ENCODE measurements around the gene CTH. TPM values are rescaled to one million over a fixed set of nuclear protein-coding genes. Genes with fewer than 3 reads are reported as not detected.
"Not testable (repeated sequence)": the region's sequence is repeated elsewhere in the genome, so short reads cannot be mapped to it uniquely, and the experiment has no call there.

CTH gene
- total RNA-seq: 13.3 and 13.7 TPM in 2 replicates

DNA sequence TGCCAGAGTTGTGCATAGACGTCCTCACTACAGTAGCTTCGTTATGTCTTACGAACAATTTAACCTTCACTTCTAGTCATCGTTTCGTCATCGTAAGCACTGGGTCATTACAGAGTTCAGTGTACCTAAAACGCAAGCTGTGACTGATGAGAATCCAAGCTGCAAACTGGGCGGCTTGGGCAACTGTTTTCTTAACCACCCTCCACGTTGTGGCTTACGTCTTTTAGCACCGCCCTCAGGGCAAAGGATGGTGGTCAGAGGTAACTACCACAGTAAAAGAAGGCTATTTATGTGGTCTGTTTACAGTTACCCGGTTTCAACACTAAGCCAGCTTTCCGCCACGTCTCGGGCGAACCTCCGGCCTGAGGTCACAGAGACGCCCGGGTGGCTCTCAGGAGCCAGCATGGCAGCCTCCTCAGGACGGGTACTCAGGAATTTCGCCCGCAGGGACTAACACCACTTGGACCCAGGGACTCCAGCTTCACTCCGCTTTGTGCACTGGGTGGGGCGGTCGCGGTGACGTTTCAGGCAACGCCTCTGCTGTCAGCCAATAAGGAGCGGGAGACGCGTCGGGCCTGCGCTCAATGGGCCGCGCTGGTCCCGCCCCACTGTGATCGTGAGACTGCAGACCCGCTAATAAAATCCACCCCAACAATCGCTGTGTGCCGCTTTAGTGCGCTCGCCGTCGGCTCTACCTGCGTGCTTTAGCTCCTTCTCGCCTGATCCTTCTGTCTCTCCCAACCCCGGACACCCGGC, at the start of gene CTH:
Gene CTH, plus strand, starts transcription at position 665 of the 756 bp plus-strand sequence. CDS start 148 bp downstream, outside the sequence.
- H3K36me3 Mint-ChIP-seq (ENCODE audit: low read depth): no peaks in the 10 kb centered on the region
- peak within 1 kb of the TSS; percentile 94 for H3K4me3 Mint-ChIP-seq
- DNase-seq (ENCODE audit: low spot score): peak; percentile 91
- peaks cover 8% of the 10 kb centered on the region for H3K27me3 Mint-ChIP-seq (ENCODE audit: insufficient read depth)
- H3K4me1 Mint-ChIP-seq (ENCODE audit: low read depth): peaks cover 33% of the 10 kb centered on the region
- intact Hi-C loops (cut with micrococcal nuclease): loop anchor here (1.0 to 5.0 kb wide), 8 partner anchors 28 to 671 kb away; partner anchors contain the start of genes ANKRD13C, LRRC40, SRSF11 and ZRANB2
- no peaks in the 10 kb centered on the region for H3K9me3 Mint-ChIP-seq
- H3K27ac Mint-ChIP-seq: peak within 1 kb of the TSS; percentile 89

DNA sequence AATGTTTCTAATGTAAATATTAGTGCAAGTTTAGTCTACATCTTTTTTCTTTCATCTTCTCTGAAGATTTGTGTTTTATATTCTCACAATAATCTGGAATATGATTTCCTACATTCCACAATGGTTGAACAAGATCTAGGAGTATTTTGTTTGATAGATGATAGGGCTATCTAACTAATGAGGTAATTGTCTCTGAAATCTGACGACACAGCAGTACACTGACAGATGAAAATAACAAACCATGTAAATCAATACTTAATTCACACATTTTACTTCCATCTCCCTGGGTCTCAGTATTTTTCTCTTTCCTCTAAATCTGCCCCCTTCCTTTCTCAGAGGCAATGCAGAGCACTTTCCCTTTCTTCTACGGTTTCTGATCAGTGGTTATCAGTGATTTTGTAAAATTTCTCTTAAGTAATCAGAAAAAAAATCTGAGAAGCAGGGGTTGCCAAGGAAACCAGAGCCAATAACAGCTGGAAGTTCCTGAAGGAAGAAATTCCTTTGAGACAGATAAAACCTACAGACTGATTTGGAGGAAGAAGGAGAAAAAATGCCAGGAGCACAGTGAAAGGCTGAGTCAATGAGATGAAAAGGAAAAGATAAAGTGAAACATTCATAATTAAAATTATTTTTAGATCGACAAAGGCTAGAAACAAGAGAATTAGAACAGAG, 49.2 kb upstream of the CTH start:
- H3K4me1 Mint-ChIP-seq (ENCODE audit: low read depth): peaks cover 10% of the 10 kb centered on the region
- no peaks in the 10 kb centered on the region for H3K27me3 Mint-ChIP-seq (ENCODE audit: insufficient read depth)
- no peak overlapping the region for H3K27ac Mint-ChIP-seq
- H3K36me3 Mint-ChIP-seq (ENCODE audit: low read depth): no peaks in the 10 kb centered on the region
- no peaks in the 10 kb centered on the region for H3K9me3 Mint-ChIP-seq
- DNase-seq (ENCODE audit: low spot score): no peak
- intact Hi-C loops (cut with micrococcal nuclease): no loop called here
- H3K4me3 Mint-ChIP-seq: no peak overlapping the region

DNA sequence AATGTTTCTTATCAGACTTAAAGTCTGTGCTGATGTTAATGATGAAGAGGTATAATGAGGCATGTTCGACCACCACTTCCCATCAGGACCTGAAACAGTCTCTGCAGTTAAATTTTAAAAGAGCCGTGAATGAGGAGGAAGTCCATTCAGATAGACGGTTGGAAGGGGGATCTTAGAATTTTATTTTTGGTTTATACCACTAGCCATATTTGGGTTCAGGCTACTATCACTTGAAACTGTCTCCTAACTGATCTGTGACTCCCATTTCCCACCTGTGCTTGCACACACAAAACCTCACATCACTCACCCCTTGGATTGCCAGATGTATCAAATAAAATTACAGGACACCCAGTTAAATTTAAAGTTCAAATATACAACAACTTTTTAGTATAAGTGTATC, 46.6 kb upstream of the CTH start:
- Mint-ChIP-seq H3K27me3 (ENCODE audit: insufficient read depth) (no peaks in the 10 kb centered on the region), H3K36me3 (ENCODE audit: low read depth) (no peaks in the 10 kb centered on the region), H3K4me1 (ENCODE audit: low read depth) (peaks cover 12% of the 10 kb centered on the region), H3K4me3 (no peak overlapping the region), H3K9me3 (no peaks in the 10 kb centered on the region), H3K27ac (no peak overlapping the region)
- intact Hi-C loops (cut with micrococcal nuclease): no loop called here
- DNase-seq (ENCODE audit: low spot score): no peak

DNA sequence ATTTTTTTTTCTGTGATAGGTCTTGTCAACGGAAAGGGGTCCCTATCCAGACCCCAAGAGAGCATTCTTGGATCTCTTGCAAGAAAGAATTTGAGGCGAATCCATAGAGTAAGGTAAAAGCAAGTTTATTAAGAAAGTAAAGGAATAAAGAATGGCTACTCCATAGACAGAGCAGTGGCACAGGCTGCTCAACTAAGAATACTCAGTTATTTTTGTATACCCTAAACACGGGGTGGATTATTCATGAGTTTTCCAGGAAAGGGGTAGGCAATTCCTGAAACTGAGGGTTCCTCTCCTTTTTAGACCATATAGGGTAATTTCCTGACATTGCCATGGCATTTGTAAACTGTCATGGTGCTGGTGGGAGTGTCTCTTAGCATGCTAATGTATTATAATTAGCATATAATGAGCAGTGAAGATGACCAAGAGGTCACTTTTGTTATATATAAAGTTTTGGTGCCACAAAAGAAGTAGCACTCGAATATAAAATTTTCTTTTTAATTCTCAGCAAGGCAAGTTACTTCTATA, 44.6 kb upstream of the CTH start:
- H3K36me3 Mint-ChIP-seq (ENCODE audit: low read depth); intact Hi-C loops (cut with micrococcal nuclease); H3K4me3 Mint-ChIP-seq; DNase-seq (ENCODE audit: low spot score); H3K9me3 Mint-ChIP-seq; H3K27me3 Mint-ChIP-seq (ENCODE audit: insufficient read depth); H3K27ac Mint-ChIP-seq: not testable (repeated sequence)
- peaks cover 12% of the 10 kb centered on the region for H3K4me1 Mint-ChIP-seq (ENCODE audit: low read depth)

DNA sequence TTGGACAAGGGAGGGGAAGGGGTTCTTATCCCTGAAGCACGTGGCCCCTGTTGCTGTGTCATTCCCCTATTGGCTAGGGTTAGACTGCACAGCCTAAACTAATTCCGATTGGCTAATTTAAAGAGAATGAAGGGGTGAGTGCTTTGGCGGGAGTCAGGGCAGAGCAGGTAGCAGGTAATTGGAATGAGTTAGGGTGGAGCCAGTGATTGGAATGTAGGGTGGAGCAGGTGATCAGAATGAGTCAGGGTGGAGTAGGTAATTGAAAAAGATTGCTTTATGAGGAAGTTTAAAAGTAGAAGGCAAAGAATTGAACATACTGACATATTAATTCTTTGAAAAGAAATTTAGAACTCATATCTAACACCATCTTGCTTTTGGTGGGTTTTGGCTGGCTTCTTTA, 44.1 kb upstream of the CTH start:
- DNase-seq (ENCODE audit: low spot score); H3K27me3 Mint-ChIP-seq (ENCODE audit: insufficient read depth); H3K36me3 Mint-ChIP-seq (ENCODE audit: low read depth); H3K4me3 Mint-ChIP-seq; intact Hi-C loops (cut with micrococcal nuclease); H3K27ac Mint-ChIP-seq; H3K9me3 Mint-ChIP-seq: not testable (repeated sequence)
- H3K4me1 Mint-ChIP-seq (ENCODE audit: low read depth): peaks cover 12% of the 10 kb centered on the region

DNA sequence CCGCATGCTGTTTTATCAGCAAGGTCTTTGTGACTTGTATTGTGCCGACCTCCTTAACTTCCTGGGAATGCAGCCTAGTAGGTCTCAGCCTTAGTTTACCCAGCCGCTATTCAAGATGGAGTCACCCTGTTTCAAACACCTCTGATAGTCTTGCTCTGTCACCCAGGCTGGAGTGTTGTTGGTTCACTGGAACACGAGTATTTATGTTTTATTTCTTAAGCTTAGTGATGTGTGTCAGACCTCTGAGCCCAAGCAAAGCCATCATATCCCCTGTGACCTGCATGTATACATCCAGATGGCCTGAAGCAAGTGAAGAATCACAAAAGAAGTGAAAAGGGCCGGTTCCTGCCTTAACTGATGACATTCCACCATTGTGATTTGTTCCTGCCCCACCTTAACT, 43.7 kb upstream of the CTH start:
- H3K27me3 Mint-ChIP-seq (ENCODE audit: insufficient read depth); DNase-seq (ENCODE audit: low spot score); H3K4me3 Mint-ChIP-seq; H3K36me3 Mint-ChIP-seq (ENCODE audit: low read depth); H3K27ac Mint-ChIP-seq; intact Hi-C loops (cut with micrococcal nuclease); H3K9me3 Mint-ChIP-seq: not testable (repeated sequence)
- H3K4me1 Mint-ChIP-seq (ENCODE audit: low read depth): peaks cover 12% of the 10 kb centered on the region

DNA sequence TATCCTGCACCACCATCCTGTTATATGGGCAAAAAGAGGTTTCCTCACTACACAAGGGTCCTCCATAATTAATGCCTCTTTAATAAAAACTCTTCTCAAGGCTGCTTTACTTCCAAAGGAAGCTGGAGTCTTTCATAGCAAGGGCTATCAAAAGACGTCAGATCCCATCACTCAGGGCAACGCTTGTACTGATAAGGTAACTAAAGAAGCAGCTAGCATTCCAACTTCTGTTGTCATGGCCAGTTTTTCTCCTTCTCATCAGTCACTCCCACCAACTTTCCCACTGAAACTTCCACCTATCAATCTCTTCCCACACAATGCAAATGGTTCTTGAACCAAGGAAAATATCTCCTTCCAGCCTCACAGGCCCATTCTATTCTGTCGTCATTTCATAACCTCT, 39.5 kb upstream of the CTH start:
- H3K36me3 Mint-ChIP-seq (ENCODE audit: low read depth); H3K27ac Mint-ChIP-seq; intact Hi-C loops (cut with micrococcal nuclease); H3K4me1 Mint-ChIP-seq (ENCODE audit: low read depth); DNase-seq (ENCODE audit: low spot score); H3K9me3 Mint-ChIP-seq; H3K4me3 Mint-ChIP-seq; H3K27me3 Mint-ChIP-seq (ENCODE audit: insufficient read depth): not testable (repeated sequence)

DNA sequence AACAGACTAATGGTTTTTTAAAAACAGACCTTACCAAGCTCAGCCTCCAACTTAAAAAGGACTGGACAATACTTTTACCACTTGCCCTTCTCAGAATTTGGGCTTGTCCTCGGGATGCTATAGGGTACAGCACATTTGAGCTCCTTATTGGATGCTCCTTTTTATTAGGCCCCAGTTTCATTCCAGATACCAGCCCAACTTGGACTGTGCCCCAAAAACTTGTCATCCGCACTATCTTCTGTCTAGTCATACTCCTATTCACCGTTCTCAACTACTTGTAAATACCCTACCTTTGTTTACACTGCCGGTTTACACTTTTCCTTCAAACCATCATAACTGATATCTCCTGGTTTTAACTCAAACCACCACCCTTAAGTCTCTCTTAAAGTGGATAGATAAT, 38.6 kb upstream of the CTH start:
- H3K27me3 Mint-ChIP-seq (ENCODE audit: insufficient read depth): no peaks in the 10 kb centered on the region
- intact Hi-C loops (cut with micrococcal nuclease): no loop called here
- no peak for DNase-seq (ENCODE audit: low spot score)
- no peak overlapping the region for H3K4me3 Mint-ChIP-seq
- H3K4me1 Mint-ChIP-seq (ENCODE audit: low read depth): no peaks in the 10 kb centered on the region
- no peaks in the 10 kb centered on the region for H3K36me3 Mint-ChIP-seq (ENCODE audit: low read depth)
- no peaks in the 10 kb centered on the region for H3K9me3 Mint-ChIP-seq
- H3K27ac Mint-ChIP-seq: no peak overlapping the region

DNA sequence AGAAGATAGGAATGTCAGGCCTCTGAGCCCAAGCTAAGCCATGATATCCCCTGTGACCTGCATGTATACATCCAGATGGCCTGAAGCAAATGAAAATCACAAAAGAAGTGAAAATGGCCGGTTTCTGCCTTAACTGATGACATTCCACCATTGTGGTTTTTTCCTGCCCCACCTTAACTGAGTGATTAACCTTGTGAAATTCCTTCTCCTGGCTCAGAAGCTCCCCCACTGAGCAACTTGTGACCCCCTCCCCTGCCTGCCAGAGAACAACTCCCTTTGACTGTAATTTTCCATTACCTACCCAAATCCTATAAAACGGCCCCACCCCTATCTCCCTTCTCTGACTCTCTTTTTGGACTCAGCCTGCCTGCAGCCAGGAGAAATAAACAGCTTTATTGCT, 37.5 kb upstream of the CTH start:
- H3K27ac Mint-ChIP-seq; H3K27me3 Mint-ChIP-seq (ENCODE audit: insufficient read depth); H3K9me3 Mint-ChIP-seq; H3K36me3 Mint-ChIP-seq (ENCODE audit: low read depth); H3K4me1 Mint-ChIP-seq (ENCODE audit: low read depth); H3K4me3 Mint-ChIP-seq; DNase-seq (ENCODE audit: low spot score); intact Hi-C loops (cut with micrococcal nuclease): not testable (repeated sequence)

DNA sequence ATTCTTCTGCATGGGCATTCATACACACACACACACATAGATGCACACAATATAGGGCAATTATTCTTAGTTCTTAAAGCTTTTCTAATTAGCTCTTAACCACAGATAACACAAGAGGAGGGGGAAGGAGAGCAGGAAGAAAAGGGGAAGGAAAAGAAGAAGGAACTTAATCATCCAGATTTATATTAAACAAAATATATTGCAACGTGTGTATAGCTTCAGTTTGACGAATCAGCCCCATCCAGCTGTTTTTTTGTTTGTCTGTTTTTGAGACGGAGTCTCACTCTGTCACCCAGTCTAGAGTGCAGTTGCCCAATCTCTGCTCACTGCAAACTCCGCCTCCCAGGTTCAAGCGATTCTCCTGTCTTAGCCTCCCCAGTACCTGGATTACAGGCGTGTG, 34.9 kb upstream of the CTH start:
- no peak for DNase-seq (ENCODE audit: low spot score)
- Mint-ChIP-seq H3K36me3 (ENCODE audit: low read depth) (no peaks in the 10 kb centered on the region), H3K4me1 (ENCODE audit: low read depth) (no peaks in the 10 kb centered on the region), H3K27me3 (ENCODE audit: insufficient read depth) (no peaks in the 10 kb centered on the region), H3K4me3 (no peak overlapping the region), H3K27ac (no peak overlapping the region), H3K9me3 (no peaks in the 10 kb centered on the region)
- intact Hi-C loops (cut with micrococcal nuclease): no loop called here

DNA sequence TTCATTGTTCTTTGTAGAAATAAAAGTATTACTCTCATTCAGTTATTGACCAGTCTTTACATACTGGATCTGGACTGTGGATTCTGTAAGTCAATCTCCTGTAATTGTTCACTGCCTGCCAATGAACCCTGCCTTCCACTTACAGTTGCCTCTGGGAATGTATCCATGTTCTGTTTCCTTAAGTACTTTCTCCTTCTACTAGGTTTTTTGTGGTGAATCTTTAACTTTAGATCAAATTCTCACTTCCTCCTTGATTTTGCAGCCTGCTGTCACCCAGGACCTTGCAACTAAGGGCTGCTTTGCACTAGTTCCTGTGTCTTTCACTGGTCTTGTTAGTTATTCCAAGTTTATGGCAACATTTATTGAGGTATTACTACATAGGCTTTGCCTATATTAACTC, 28.4 kb upstream of the CTH start:
- H3K27me3 Mint-ChIP-seq (ENCODE audit: insufficient read depth): peaks cover 11% of the 10 kb centered on the region
- DNase-seq (ENCODE audit: low spot score): no peak
- no peaks in the 10 kb centered on the region for H3K9me3 Mint-ChIP-seq
- H3K4me3 Mint-ChIP-seq: no peak overlapping the region
- intact Hi-C loops (cut with micrococcal nuclease): no loop called here
- no peaks in the 10 kb centered on the region for H3K4me1 Mint-ChIP-seq (ENCODE audit: low read depth)
- no peaks in the 10 kb centered on the region for H3K36me3 Mint-ChIP-seq (ENCODE audit: low read depth)
- no peak overlapping the region for H3K27ac Mint-ChIP-seq

DNA sequence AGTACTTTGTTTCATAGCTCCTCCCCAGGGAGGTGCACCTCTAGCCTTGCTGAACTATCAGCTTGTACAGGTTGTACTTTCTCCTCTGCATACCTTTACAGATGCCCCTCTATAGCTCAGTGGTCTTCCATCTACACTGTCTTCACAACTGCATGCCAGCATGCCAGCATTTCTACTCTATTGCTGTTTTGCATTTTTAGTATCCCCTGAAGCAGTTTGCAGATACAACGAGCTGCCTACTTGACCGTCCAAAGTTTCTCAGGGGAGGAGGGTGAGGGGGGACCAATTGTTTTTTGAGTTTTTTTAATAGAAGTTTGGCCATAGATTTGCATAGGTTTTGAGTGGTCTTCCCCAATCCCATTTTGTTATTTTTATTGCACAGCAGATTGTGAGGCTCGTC, 27.6 kb upstream of the CTH start:
- Mint-ChIP-seq H3K36me3 (ENCODE audit: low read depth) (no peaks in the 10 kb centered on the region), H3K4me3 (no peak overlapping the region), H3K27me3 (ENCODE audit: insufficient read depth) (peaks cover 11% of the 10 kb centered on the region), H3K27ac (no peak overlapping the region), H3K9me3 (no peaks in the 10 kb centered on the region), H3K4me1 (ENCODE audit: low read depth) (no peaks in the 10 kb centered on the region)
- intact Hi-C loops (cut with micrococcal nuclease): no loop called here
- DNase-seq (ENCODE audit: low spot score): no peak

DNA sequence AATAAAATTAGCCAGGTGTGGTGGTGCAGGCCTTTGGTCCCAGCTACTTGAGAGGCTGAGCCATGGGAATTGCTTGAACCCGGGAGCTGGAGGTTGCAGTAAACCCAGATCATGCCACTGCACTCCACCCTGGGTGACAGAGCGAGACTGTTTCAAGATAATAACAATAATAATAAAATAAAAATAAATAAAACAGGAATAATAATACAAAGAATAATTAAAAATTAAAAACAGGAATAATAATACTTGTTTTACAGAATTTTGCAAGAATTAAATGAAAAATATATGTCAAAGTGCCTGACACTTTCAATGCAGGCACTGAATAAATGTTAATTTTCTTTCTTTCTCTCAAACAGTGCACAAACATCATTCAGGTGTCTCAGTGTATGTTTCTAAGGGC, 26.5 kb upstream of the CTH start:
- intact Hi-C loops (cut with micrococcal nuclease): no loop called here
- H3K27ac Mint-ChIP-seq: no peak overlapping the region
- H3K9me3 Mint-ChIP-seq: no peaks in the 10 kb centered on the region
- peaks cover 15% of the 10 kb centered on the region for H3K27me3 Mint-ChIP-seq (ENCODE audit: insufficient read depth)
- H3K4me1 Mint-ChIP-seq (ENCODE audit: low read depth): no peaks in the 10 kb centered on the region
- no peak for DNase-seq (ENCODE audit: low spot score)
- H3K36me3 Mint-ChIP-seq (ENCODE audit: low read depth): no peaks in the 10 kb centered on the region
- H3K4me3 Mint-ChIP-seq: no peak overlapping the region
